Esophagus muscularis mucosa (tissue), 4 donors: ENCODE data around the gene NEK4.

Experiments
- EP300 ChIP-seq: sonication (generic); formaldehyde crosslinking; IDR thresholded peaks from one replicate; pipeline ENCODE4 v1.6.1; 2017; ENCODE audit warnings: antibody characterized with exemption
- POLR2AphosphoS5 ChIP-seq, 2 donors: sonication (generic); formaldehyde crosslinking; IDR thresholded peaks; one replicate each; pipeline ENCODE4 v1.6.1; 2017; ENCODE audit warnings: antibody characterized with exemption in 2 of 2
- TF ChIP-seq, protein P1 (sequence below), 3 experiments: fragments of 200-600 bp in 2 of 3; fragments of 450-650 bp in 1 of 3; sonication (generic) in 2 of 3; IDR thresholded peaks; one replicate each; pipeline ENCODE4 v1.5.1; 2017 to 2019; ENCODE audit warnings: antibody characterized with exemption in 3 of 3, mild to moderate bottlenecking in 2 of 3, moderate library complexity in 1 of 3

DNA sequence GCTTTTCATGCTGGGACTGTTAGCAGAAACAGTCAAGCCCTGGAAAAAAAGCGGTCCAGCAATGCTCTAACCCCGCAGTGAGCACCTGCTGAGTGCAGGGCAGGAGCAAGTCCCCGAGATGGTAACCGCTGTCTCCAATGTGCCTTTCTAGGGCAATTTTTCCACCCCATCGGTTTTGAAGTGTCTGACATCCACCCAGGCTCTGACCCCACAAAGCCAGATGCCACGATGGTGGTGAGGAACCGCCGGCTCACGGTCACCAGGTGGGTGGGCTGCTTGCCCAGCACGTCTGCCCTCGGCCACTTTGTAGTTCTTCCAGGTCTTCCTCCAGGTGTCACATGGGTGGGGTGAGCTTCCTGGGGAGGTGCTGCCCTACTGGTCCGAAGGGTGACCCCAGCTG is 20.6 kb upstream of the NEK4 start:
- TF ChIP-seq, protein P1, sequence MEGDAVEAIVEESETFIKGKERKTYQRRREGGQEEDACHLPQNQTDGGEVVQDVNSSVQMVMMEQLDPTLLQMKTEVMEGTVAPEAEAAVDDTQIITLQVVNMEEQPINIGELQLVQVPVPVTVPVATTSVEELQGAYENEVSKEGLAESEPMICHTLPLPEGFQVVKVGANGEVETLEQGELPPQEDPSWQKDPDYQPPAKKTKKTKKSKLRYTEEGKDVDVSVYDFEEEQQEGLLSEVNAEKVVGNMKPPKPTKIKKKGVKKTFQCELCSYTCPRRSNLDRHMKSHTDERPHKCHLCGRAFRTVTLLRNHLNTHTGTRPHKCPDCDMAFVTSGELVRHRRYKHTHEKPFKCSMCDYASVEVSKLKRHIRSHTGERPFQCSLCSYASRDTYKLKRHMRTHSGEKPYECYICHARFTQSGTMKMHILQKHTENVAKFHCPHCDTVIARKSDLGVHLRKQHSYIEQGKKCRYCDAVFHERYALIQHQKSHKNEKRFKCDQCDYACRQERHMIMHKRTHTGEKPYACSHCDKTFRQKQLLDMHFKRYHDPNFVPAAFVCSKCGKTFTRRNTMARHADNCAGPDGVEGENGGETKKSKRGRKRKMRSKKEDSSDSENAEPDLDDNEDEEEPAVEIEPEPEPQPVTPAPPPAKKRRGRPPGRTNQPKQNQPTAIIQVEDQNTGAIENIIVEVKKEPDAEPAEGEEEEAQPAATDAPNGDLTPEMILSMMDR (IDR thresholded peaks at IDR 0.05) = no peak
- TF ChIP-seq POLR2AphosphoS5 (IDR thresholded peaks at IDR 0.05) = no peak
- TF ChIP-seq EP300 = no peak
